CD8-positive, alpha-beta memory T cell (primary cell): ENCODE measurements around the gene KLHL33. TPM values are rescaled to one million over a fixed set of nuclear protein-coding genes. Genes with fewer than 3 reads are reported as not detected.
A peak's percentile ranks its signal among the peaks of the same experiment; 100 is the strongest.
"Not testable (repeated sequence)": the region's sequence is repeated elsewhere in the genome, so short reads cannot be mapped to it uniquely, and the experiment has no call there.

Experiments
- CTCF ChIA-PET: fragments of 350-600 bp; sonication (Branson Sonifier 250); formaldehyde crosslinking; loops from one replicate; lab custom pipeline; 2021; ENCODE audit warnings: antibody characterized with exemption; lab: Charles Lee
- POLR2A ChIA-PET: fragments of 350-600 bp; sonication (Branson Sonifier 250); formaldehyde crosslinking; loops from one replicate; lab custom pipeline; 2021; ENCODE audit warnings: antibody characterized with exemption; lab: Charles Lee
- DNase-seq, 5 donors: peaks; one replicate each; pipeline versions ENCODE4 v3.0.0 to v3.0.0-alpha.2; 2020 to 2022; ENCODE audit warnings: mixed read lengths in 1 of 5
- H3K27ac ChIP-seq: one replicate; pipeline ENCODE4 v1.7.0; 2013; ENCODE audit warnings: low read depth, mild to moderate bottlenecking, low read length, moderate library complexity
- H3K27me3 ChIP-seq: 2 replicates; pipeline ENCODE4 v1.7.0; 2013; ENCODE audit warnings: low read length, mild to moderate bottlenecking; ENCODE audit not compliant: insufficient read depth, poor library complexity, severe bottlenecking
- H3K36me3 ChIP-seq: 2 replicates; pipeline ENCODE4 v1.7.0; 2013; ENCODE audit warnings: mild to moderate bottlenecking, low read length, moderate library complexity; ENCODE audit not compliant: insufficient read depth
- H3K4me1 ChIP-seq: 2 replicates; pipeline ENCODE4 v1.7.0; 2013; ENCODE audit warnings: mild to moderate bottlenecking, low read length, moderate library complexity; ENCODE audit not compliant: insufficient read depth
- H3K4me3 ChIP-seq: 2 replicates; pipeline ENCODE4 v1.7.0; 2013; ENCODE audit warnings: mild to moderate bottlenecking, low read length
- H3K9me3 ChIP-seq: 2 replicates; pipeline ENCODE4 v1.7.0; 2013; ENCODE audit warnings: mild to moderate bottlenecking, low read length
- H3K27ac Mint-ChIP-seq, 8 donors: one replicate each; pipeline ENCODE4 v1.8.0; 2020 to 2021; ENCODE audit warnings: mixed read lengths in 8 of 8, mild to moderate bottlenecking in 6 of 8, inconsistent platforms in 3 of 8, moderate library complexity in 3 of 8
- H3K27me3 Mint-ChIP-seq, 2 donors: one replicate each; pipeline ENCODE4 v1.8.0; 2020 to 2021; ENCODE audit warnings: mixed read lengths in 2 of 2, mild to moderate bottlenecking in 1 of 2, moderate library complexity in 1 of 2
- H3K36me3 Mint-ChIP-seq, 3 donors: one replicate each; pipeline ENCODE4 v1.8.0; 2020 to 2021; ENCODE audit warnings: mixed read lengths in 3 of 3, inconsistent platforms in 1 of 3, mild to moderate bottlenecking in 1 of 3
- H3K4me1 Mint-ChIP-seq, 3 donors: one replicate each; pipeline ENCODE4 v1.8.0; 2020 to 2021; ENCODE audit warnings: mixed read lengths in 3 of 3, inconsistent platforms in 1 of 3, mild to moderate bottlenecking in 1 of 3
- H3K4me3 Mint-ChIP-seq, 7 donors: one replicate each; pipeline ENCODE4 v1.8.0; 2020 to 2021; ENCODE audit warnings: mixed read lengths in 7 of 7, mild to moderate bottlenecking in 6 of 7, moderate library complexity in 4 of 7, inconsistent platforms in 2 of 7
- H3K9me3 Mint-ChIP-seq, 5 donors: one replicate each; pipeline ENCODE4 v1.8.0; 2020 to 2022; ENCODE audit warnings: mixed read lengths in 5 of 5, mild to moderate bottlenecking in 3 of 5, moderate library complexity in 2 of 5, inconsistent platforms in 1 of 5
- polyA plus RNA-seq: library from polyadenylated mRNA; unstranded; fragments of 300-500 nt; fragmentation: Illumina TruSeq; gene quantifications from one replicate; pipeline ENCODE4 v1.2.3, GENCODE V29; 2021
- total RNA-seq, 2 experiments: library from RNA; stranded (reverse); gene quantifications; one replicate each; pipeline ENCODE4 v1.2.3, GENCODE V29; 2021

KLHL33 gene
- total and polyA plus RNA-seq, 3 experiments from 2014 or later, result 0.09 to 0.12 (median 0.09) TPM

DNA sequence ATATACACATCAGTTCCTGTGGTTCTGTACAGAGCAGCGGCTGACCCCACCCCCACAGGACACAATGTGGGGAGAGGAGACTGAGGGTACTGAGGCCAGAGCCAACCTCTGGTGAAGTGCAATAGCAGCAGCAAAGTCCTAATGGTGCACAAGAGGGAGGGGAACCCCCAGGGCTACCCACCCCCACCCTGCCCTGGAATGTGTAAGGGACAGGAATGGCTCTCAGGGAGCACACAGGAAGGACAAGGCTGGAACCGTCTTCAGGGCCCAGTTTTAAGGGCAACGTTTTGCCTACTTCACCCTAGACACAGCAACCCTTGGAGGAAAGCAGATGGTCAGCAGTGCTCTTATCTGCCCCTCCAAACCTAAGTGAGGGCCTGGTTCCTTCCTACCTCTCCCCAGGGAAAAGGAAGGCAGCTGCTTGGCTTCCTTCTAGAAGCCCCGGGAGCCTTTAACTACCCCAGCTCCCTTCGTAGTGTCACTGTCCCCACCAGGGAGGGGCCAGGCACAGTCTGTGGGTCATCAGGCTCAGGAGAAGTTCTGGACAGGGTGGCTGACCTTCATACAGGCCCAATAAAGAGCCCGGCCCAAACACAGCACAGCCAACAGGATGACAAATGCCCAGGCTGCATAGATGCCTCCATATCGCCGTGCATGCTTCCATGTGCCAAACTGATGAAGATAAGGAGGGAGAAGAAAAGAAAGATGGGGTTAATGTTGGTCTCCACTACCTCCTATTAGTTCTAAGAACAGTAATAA, 22.2 kb upstream of the KLHL33 start:
- Mint-ChIP-seq H3K27ac (peak overlapping the region in 4 of 8 donors; percentile 22 to 95 (median 87)), H3K36me3 (peaks cover 0 to 28% (median 13%) of the 10 kb centered on the region in 3 donors), H3K4me1 (peaks cover 33 to 47% (median 34%) of the 10 kb centered on the region in 3 donors), H3K9me3 (no peaks in the 10 kb centered on the region), H3K27me3 (peaks cover 0 to 6% of the 10 kb centered on the region in 2 donors), H3K4me3 (peak overlapping the region in 2 of 7 donors; percentile 11 to 38)
- Histone ChIP-seq H3K4me1 (peaks cover 39% of the 10 kb centered on the region), H3K27me3 (no peaks in the 10 kb centered on the region), H3K27ac (no peak overlapping the region), H3K9me3 (no peaks in the 10 kb centered on the region), H3K36me3 (peaks cover 44% of the 10 kb centered on the region), H3K4me3 (no peak overlapping the region)
- ChIA-PET POLR2A (no interaction called here), CTCF (no interaction called here)
- no peak for DNase-seq

DNA sequence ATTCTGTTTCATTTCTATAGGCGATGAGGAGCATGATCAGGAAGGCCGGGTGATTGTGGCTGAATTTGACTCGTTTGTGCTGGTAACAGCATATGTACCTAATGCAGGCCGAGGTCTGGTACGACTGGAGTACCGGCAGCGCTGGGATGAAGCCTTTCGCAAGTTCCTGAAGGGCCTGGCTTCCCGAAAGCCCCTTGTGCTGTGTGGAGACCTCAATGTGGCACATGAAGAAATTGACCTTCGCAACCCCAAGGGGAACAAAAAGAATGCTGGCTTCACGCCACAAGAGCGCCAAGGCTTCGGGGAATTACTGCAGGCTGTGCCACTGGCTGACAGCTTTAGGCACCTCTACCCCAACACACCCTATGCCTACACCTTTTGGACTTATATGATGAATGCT, 21.0 kb upstream of the KLHL33 start:
- no peak overlapping the region for H3K4me3 ChIP-seq
- Mint-ChIP-seq H3K4me1 (peaks cover 36 to 53% (median 41%) of the 10 kb centered on the region in 3 donors), H3K27me3 (peaks cover 0 to 6% of the 10 kb centered on the region in 2 donors), H3K9me3 (no peaks in the 10 kb centered on the region), H3K4me3 (peak overlapping the region in 2 of 7 donors; percentile 21 to 84), H3K27ac (peak overlapping the region in 1 of 8 donors; percentile 14), H3K36me3 (peaks cover 0 to 37% (median 18%) of the 10 kb centered on the region in 3 donors)
- ChIA-PET CTCF (interaction anchor here (1.9 to 2.5 kb wide), 3 partner anchors 41 to 153 kb away, joined by 7 to 13 read pairs (median 8); partner anchors contain the start of gene PARP2), POLR2A (no interaction called here)
- no peaks in the 10 kb centered on the region for H3K27me3 ChIP-seq
- H3K27ac ChIP-seq, result no peak overlapping the region
- DNase-seq, result no peak
- peaks cover 50% of the 10 kb centered on the region for H3K36me3 ChIP-seq
- H3K9me3 ChIP-seq, result no peaks in the 10 kb centered on the region
- H3K4me1 ChIP-seq, result peaks cover 37% of the 10 kb centered on the region

DNA sequence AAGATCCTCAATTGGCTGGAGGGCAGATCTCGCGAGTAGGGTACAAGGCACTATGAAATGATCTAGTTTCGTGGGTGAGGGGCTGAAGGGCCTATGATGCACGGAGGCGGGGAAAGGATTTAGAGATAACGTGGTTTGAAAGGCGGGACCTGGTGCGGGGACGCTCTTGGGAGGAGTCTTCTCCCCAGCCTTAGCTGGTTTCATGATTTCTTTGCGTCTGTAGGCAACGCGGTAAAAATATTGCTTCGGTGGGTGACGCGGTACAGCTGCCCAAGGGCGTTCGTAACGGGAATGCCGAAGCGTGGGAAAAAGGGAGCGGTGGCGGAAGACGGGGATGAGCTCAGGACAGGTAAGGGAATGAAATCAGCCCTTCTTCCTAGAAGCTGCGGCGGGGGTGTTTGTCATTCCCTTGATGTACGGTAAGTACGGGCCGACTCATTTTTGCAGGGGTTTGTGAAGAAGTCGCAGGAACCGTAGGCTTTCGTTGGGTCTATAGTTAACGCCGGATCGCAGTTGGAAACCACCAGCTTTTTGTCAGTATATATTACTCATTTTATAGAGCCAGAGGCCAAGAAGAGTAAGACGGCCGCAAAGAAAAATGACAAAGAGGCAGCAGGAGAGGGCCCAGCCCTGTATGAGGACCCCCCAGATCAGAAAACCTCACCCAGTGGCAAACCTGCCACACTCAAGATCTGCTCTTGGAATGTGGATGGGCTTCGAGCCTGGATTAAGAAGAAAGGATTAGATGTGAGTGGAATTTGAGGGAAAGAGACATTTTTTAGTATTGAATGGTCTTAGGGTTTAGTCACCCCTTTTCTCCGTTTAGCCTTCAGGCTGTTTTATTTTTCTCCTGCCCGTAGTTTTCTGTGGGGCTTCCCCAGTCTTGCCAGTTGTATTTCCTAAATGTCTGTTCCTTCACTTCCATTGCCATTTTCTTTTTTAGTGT, 19.7 kb upstream of the KLHL33 start:
- Histone ChIP-seq H3K9me3 (no peaks in the 10 kb centered on the region), H3K27me3 (no peaks in the 10 kb centered on the region), H3K27ac (peak overlapping the region; percentile 87), H3K4me1 (peaks cover 34% of the 10 kb centered on the region), H3K36me3 (peaks cover 58% of the 10 kb centered on the region), H3K4me3 (peak overlapping the region; percentile 78)
- ChIA-PET CTCF (interaction anchor here (0.8 to 2.5 kb wide), 9 partner anchors 8 to 154 kb away, joined by 3 to 13 read pairs (median 5); partner anchors contain the start of genes PARP2 and TEP1), POLR2A (interaction anchor here (0.6 to 2.2 kb wide), 9 partner anchors 11 to 226 kb away, joined by 3 to 18 read pairs (median 3); partner anchors contain the start of genes PARP2, PNP and TEP1)
- H3K4me3 Mint-ChIP-seq, result no peak overlapping the region
- peaks cover 29 to 42% (median 35%) of the 10 kb centered on the region in 3 donors for H3K4me1 Mint-ChIP-seq
- H3K9me3 Mint-ChIP-seq, result no peaks in the 10 kb centered on the region
- peaks cover 0 to 43% (median 19%) of the 10 kb centered on the region in 3 donors for H3K36me3 Mint-ChIP-seq
- H3K27ac Mint-ChIP-seq, result no peak overlapping the region
- no peaks in the 10 kb centered on the region for H3K27me3 Mint-ChIP-seq
- peak in 1 of 5 donors; percentile 57 for DNase-seq

DNA sequence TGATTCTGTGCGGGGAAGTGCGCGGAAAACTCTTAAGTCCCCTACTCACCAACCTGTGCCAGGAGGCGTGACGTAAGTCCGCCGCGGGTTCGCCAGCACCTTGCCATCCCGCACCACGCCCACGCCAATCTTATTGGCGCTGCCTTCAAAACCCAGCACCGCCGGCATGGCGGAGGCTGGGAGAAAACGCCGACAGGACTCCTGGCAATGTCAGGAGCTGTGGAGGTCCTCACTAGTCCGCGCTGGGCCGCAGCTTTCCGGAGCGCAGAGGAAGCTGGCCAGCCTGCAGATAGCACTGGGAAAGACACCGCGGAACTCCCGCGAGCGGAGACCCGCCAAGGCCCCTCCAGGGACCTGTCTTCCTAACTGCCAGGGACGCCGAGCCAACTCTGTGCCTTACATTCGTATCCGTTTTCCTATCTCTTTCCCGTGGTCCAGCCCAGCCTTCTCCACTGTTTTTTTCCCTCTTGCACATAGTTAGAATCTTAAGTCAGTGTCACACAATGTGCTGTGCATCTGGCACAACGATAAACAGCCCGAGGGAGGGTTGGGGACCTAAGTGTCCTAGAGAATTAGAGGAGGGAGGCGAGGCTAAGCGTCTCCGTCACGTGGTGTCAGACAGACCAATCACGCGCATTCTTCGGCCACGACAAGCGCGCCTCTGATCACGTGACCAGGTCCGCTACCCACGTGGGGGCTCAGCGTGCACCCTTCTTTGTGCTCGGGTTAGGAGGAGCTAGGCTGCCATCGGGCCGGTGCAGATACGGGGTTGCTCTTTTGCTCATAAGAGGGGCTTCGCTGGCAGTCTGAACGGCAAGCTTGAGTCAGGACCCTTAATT, 18.8 kb upstream of the KLHL33 start, which contains the start of the genes APEX1 and OSGEP:
TSS of gene APEX1 (plus strand) at position 711 of the 839 bp plus-strand sequence. CDS start 420 bp downstream, outside the sequence.
TSS of gene OSGEP (minus strand) at position 297 of the 839 bp plus-strand sequence. CDS start at position 168, 129 bp downstream.
- H3K4me1 ChIP-seq, result peaks cover 25% of the 10 kb centered on the region
- peak within 1 kb of the TSS; percentile 87 for H3K27ac ChIP-seq
- peak within 1 kb of the TSS; percentile 78 for H3K4me3 ChIP-seq
- H3K36me3 ChIP-seq, result peaks cover 59% of the 10 kb centered on the region
- Mint-ChIP-seq H3K27me3 (no peaks in the 10 kb centered on the region), H3K36me3 (peaks cover 5 to 34% (median 19%) of the 10 kb centered on the region in 3 donors), H3K4me3 (peak within 1 kb of the TSS in 1 of 7 donors; percentile 44), H3K27ac (no peak within 1 kb of the TSS), H3K9me3 (no peaks in the 10 kb centered on the region), H3K4me1 (peaks cover 20 to 36% (median 30%) of the 10 kb centered on the region in 3 donors)
- CTCF ChIA-PET, result interaction anchor here (1.0 to 2.5 kb wide), 8 partner anchors 9 to 155 kb away, joined by 3 to 13 read pairs (median 5); partner anchors contain the start of gene PARP2
- no peaks in the 10 kb centered on the region for H3K27me3 ChIP-seq
- POLR2A ChIA-PET, result interaction anchor here (0.6 to 2.2 kb wide), 10 partner anchors 10 to 786 kb away, joined by 3 to 18 read pairs (median 4); partner anchors contain the start of genes PARP2, PNP and TEP1
- peak; percentile 96 to 99 (median 97) for DNase-seq
- no peaks in the 10 kb centered on the region for H3K9me3 ChIP-seq

DNA sequence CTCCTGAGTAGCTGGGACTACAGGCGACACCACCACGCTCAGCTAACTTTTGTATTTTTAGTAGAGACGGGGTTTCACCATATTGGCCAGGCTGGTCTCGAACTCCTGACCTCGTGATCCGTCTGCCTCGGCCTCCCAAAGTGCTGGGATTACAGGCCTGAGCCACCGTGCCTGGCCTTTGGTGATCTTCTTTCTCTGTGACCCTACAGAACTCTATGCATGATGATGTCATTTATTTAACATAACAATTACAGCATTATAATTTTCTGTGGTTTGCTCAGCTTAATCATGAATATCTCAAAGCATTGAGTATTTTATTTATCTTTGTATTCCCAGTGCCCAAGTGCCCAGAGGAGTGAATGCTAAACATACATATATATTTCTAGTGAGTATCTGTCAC, 16.9 kb upstream of the KLHL33 start:
- Histone ChIP-seq H3K36me3 (peaks cover 59% of the 10 kb centered on the region), H3K4me1 (peaks cover 21% of the 10 kb centered on the region)
- H3K9me3 ChIP-seq, DNase-seq, H3K9me3 Mint-ChIP-seq, H3K27me3 Mint-ChIP-seq, H3K27ac ChIP-seq, H3K4me3 ChIP-seq, H3K27me3 ChIP-seq: not testable (repeated sequence)
- Mint-ChIP-seq H3K4me1 (peaks cover 12 to 25% (median 18%) of the 10 kb centered on the region in 3 donors), H3K4me3 (peak overlapping the region in 4 of 7 donors; percentile 20 to 77 (median 44)), H3K27ac (peak overlapping the region in 6 of 8 donors; percentile 20 to 63 (median 48)), H3K36me3 (peaks cover 5 to 27% (median 19%) of the 10 kb centered on the region in 3 donors)
- ChIA-PET POLR2A (interaction anchor here (0.6 to 0.8 kb wide), 2 partner anchors 18 to 23 kb away, joined by 3 to 4 read pairs; no protein-coding TSS in a partner anchor), CTCF (interaction anchor here (1.0 kb wide), 1 partner anchor 29 kb away, joined by 3 read pairs; no protein-coding TSS in a partner anchor)

DNA sequence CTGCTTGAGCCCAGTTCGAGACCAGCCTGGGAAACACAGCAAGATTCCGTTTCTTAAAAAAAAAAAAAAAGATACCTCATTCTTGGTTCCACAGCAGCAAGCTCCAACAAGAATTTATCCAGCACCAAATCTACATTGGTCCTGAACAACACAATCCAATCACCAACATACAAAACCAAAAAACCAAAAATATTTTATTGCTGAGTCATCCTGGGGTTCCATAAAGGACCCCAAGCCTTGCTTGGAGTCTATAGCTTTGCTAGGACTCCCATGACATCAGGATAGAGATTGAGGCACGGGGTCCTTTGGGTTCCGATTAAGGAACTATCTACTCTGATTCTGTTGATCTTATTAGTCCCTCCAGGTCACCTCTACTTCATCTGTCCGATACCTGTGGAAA, 10.9 kb upstream of the KLHL33 start:
- Histone ChIP-seq H3K4me3 (no peak overlapping the region), H3K9me3 (no peaks in the 10 kb centered on the region), H3K27ac (no peak overlapping the region), H3K27me3 (no peaks in the 10 kb centered on the region), H3K4me1 (peaks cover 2% of the 10 kb centered on the region), H3K36me3 (peaks cover 47% of the 10 kb centered on the region)
- H3K4me3 Mint-ChIP-seq, result no peak overlapping the region
- CTCF ChIA-PET, result interaction anchor here (1.2 to 1.5 kb wide), 2 partner anchors 11 to 120 kb away, joined by 3 to 5 read pairs; partner anchors contain the start of gene KLHL33
- H3K27ac Mint-ChIP-seq, result no peak overlapping the region
- peaks cover 9 to 30% (median 10%) of the 10 kb centered on the region in 3 donors for H3K36me3 Mint-ChIP-seq
- DNase-seq, result no peak
- H3K9me3 Mint-ChIP-seq, result no peaks in the 10 kb centered on the region
- POLR2A ChIA-PET, result no interaction called here
- H3K4me1 Mint-ChIP-seq, result peaks cover under 1 to 5% (median 3%) of the 10 kb centered on the region in 3 donors
- H3K27me3 Mint-ChIP-seq, result no peaks in the 10 kb centered on the region
